Omental fat pad (tissue), 4 donors: Measurements from ENCODE around the gene SMARCB1. TPM values are rescaled to one million over a fixed set of nuclear protein-coding genes. Genes with fewer than 3 reads are reported as not detected.

Source experiments
- ATAC-seq: fragments of 150-250 bp; one replicate; pipeline ENCODE4 v1.9.1; 2016; ENCODE audit warnings: mild to moderate bottlenecking, moderate library complexity; ENCODE audit not compliant: low FRiP score
- DNase-seq: peaks from one replicate; pipeline ENCODE4 v3.0.0-alpha.2; 2019; ENCODE audit warnings: low spot score
- total RNA-seq, 4 donors: library from RNA; depleted of rRNA; stranded (reverse); fragments of >200 nt; gene quantifications; one replicate each; pipeline ENCODE4 v1.1.0, GENCODE V29; 2016
- TF ChIP-seq, protein P1 (sequence below), 3 donors: fragments of 450-650 bp; IDR thresholded peaks; one replicate each; pipeline ENCODE4 v1.5.1; 2016 to 2017; ENCODE audit warnings: antibody characterized with exemption in 3 of 3, mild to moderate bottlenecking in 3 of 3, moderate library complexity in 2 of 3

Gene SMARCB1
- total RNA-seq, 4 donors from 2014 or later, result 38.8 to 50.9 (median 47.6) TPM

DNA sequence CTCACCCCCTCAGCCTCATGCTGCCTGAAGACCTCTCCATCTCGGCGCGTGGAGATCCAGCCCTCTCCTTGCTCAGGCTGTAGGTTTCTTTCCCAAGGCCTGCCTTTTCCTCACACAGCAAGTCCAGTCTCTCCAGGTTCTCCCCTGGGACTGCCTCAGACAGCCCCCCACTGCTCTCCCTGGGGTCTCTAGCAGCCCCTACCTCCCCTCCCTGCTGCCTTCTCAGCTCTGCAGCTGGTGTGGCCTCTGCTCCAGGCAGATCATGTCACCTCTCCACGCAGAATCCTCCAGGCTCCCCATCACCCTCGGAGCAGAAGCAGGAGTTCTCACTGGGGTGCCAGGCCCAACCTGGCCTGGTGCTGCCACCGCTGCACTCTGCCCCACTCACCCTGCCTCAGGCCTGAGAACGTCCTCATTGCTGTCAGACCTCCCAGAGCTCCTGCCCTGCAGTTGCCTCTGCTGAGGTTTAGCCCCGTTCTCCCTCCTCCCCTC is 15.2 kb downstream of the SMARCB1 start:
- TF ChIP-seq, protein P1, sequence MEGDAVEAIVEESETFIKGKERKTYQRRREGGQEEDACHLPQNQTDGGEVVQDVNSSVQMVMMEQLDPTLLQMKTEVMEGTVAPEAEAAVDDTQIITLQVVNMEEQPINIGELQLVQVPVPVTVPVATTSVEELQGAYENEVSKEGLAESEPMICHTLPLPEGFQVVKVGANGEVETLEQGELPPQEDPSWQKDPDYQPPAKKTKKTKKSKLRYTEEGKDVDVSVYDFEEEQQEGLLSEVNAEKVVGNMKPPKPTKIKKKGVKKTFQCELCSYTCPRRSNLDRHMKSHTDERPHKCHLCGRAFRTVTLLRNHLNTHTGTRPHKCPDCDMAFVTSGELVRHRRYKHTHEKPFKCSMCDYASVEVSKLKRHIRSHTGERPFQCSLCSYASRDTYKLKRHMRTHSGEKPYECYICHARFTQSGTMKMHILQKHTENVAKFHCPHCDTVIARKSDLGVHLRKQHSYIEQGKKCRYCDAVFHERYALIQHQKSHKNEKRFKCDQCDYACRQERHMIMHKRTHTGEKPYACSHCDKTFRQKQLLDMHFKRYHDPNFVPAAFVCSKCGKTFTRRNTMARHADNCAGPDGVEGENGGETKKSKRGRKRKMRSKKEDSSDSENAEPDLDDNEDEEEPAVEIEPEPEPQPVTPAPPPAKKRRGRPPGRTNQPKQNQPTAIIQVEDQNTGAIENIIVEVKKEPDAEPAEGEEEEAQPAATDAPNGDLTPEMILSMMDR (IDR thresholded peaks at IDR 0.05), result no peak
- no peak for ATAC-seq
- no peak for DNase-seq

DNA sequence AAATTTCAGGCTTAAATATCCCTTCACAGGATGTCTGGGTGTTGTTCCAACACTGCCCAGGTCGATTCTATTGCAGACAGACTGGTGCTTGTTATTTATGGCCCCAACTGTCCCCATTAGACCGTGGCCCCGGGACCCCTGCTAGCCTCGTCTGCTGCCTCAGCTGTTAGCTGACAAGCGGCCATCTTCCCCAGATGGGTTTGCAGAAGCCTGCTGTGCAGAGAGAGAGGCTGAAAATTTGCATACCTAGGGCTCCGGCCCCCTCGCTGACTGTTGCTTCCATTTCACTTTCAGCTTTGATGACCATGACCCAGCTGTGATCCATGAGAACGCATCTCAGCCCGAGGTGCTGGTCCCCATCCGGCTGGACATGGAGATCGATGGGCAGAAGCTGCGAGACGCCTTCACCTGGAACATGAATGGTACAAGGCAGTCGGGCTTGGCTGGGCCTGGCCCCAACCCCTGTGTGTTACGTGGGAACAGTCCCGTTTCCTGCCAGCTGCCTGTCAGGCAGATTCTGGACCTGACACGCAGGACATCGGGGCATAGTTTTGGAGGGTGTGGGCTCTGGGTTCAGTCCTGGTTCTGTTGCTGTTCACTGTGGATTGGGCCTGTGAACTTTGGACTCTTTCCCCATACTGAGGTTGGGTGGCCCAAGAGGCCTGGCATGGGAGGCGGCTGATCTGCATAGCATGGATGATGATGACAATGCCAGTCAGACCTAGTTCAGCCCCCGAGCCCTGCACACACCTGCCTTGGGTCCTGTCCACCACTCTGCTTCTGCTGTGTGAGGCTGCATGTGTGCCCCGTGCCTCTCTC is 16.4 kb downstream of the SMARCB1 start:
- no peak for DNase-seq
- TF ChIP-seq, protein P1 (IDR thresholded peaks at IDR 0.05), result no peak
- no peak for ATAC-seq

DNA sequence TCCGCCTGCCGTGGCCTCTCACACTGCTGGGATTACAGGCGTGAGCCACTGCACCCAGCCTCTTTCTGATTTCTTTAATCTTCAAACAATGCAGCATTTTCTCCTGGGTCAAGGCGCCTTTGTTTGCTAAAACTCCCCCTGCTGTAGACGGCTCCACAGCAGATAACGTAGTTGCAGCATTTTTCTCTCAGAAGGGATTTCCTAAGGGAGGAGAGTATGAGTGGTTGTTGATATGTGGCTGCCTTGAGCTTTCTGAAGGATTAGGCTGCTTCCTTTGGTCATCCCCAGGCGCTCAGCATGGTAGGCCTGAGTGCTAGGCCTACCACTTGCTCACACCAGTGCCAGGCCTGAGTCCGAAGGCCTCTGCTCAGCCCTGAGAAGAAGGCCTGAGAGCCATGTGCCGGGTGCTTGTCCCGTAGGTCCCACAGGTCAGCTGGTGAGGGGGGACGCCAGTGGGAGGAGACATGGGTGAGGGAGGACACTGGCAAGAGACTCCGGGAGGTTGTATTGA is 18.1 kb downstream of the SMARCB1 start:
- DNase-seq, result no peak
- TF ChIP-seq, protein P1 (IDR thresholded peaks at IDR 0.05), result no peak
- no peak for ATAC-seq

DNA sequence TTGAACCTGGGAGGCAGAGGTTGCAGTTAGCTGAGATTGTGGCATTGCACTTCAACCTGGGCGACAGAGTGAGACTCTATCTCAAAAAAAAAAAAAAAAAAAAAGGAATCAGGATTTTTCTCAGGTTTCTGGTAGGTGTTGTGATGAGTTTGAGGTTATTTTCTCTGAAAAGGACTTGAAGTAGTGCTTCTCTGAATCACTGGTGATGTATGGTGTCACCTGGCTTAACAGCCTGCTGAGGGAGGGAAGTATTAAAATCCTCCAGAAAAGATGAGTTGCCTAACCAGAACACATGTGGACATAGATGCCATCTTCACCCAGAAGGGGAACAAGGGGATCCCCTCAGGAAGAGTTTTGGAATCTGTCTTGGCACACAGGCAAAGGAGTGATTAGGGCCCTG is 20.1 kb downstream of the SMARCB1 start:
- TF ChIP-seq, protein P1 (IDR thresholded peaks at IDR 0.05), result no peak
- ATAC-seq (no peak), DNase-seq (no peak)

DNA sequence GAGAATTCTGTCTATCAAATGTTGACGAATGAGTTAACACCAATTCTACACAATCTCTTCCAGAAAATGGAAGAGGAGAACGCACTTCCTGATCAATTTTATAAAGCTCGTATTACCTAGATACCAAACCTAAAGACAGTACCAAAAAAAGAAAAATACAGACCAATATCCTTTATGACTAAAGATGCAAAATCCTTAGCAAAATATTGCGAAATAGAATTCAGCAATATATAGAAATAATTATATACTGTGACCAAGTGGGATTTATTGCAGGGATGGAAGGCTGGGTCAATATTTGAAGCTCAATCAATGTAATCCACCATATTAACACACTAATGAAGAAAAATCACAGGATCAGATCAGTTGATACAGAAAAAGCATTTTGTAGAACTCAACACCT is 25.6 kb downstream of the SMARCB1 start:
- TF ChIP-seq, protein P1 (IDR thresholded peaks at IDR 0.05), result no peak
- no peak for DNase-seq
- ATAC-seq, result no peak

DNA sequence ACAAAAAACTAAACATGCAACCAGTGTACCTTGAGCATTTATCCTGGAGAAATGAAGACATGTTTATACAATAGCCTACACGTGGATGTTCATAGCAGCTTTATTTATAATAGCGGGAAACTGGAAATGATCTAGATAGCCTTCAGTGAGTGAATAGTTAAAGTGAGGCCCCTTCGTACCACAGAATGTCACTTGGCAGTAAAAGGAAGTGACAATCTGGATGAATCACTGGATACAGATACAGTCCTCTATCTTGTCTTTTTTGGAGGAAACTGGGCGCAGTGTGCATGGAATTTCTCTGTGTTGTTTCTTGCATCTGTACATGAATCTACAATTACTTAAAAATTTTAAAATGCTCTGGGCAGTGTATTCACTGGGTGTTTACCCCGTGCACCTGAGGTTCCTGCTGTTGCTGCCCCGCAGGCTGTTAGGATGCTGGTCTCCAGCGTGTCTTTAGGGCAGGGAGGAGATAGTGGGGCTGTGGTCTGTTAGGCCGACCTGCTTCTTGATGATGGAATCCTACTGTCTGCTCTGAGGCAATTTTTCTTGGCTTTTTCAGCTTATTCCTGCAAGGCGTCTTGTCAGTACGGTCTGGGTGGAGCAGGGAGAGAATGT is 28.9 kb downstream of the SMARCB1 start:
- ATAC-seq (no peak), DNase-seq (no peak)
- TF ChIP-seq, protein P1 (IDR thresholded peaks at IDR 0.05), result no peak
